IMR-90 (cell line): ENCODE data around the gene YPEL2. TPM values are rescaled to one million over a fixed set of nuclear protein-coding genes. Genes with fewer than 3 reads are reported as not detected.

Source experiments
- ATAC-seq: fragments of 200-7000 bp; cut with Tn5 transposase; 2 replicates; pipeline ENCODE4 v1.9.1; 2020; ENCODE audit warnings: low read depth, mild to moderate bottlenecking, moderate library complexity
- BruUV-seq: library from RNA; stranded (reverse); fragments of 400-500 nt; replicated peaks from 2 replicates; lab custom pipeline; 2021; lab: Mats Ljungman, UMichigan
- CTCF ChIA-PET: fragments of 300-600 bp; formaldehyde crosslinking; extraction: SDS; loops from one replicate; lab custom pipeline; 2021; ENCODE audit warnings: antibody characterized with exemption; lab: Yijun Ruan, JAX
- POLR2A ChIA-PET: fragments of 300-600 bp; sonication (Branson Sonifier 250); formaldehyde crosslinking; loops from one replicate; lab custom pipeline; 2022; ENCODE audit warnings: antibody characterized with exemption; ENCODE audit not compliant: unreplicated experiment; lab: Charles Lee
- DNase-seq: peaks from one replicate; pipeline ENCODE4 v3.0.0; 2013
- H2AFZ ChIP-seq: replicated peaks from 2 replicates; pipeline ENCODE3; 2013; ENCODE audit warnings: low read length, mild to moderate bottlenecking; ENCODE audit not compliant: poor library complexity
- H2AK5ac ChIP-seq: 2 replicates; pipeline ENCODE4 v1.6.1; 2013; ENCODE audit warnings: low read depth, low read length, inconsistent platforms
- H2AK9ac ChIP-seq: replicated peaks from 2 replicates; pipeline ENCODE3; 2013; ENCODE audit warnings: mild to moderate bottlenecking, low read depth, low read length, moderate library complexity; ENCODE audit not compliant: poor library complexity
- H2BK120ac ChIP-seq: 2 replicates; pipeline ENCODE4 v1.6.1; 2013; ENCODE audit warnings: low read depth, low read length, inconsistent platforms
- H2BK15ac ChIP-seq: 3 replicates; pipeline ENCODE4 v1.6.1; 2013; ENCODE audit warnings: low read depth, low read length, inconsistent platforms
- H2BK20ac ChIP-seq: 2 replicates; pipeline ENCODE4 v1.6.1; 2013; ENCODE audit warnings: low read depth, mild to moderate bottlenecking, inconsistent platforms, low read length, moderate library complexity
- H2BK5ac ChIP-seq: 2 replicates; pipeline ENCODE4 v1.6.1; 2013; ENCODE audit warnings: mild to moderate bottlenecking, low read depth, low read length, inconsistent platforms; ENCODE audit not compliant: poor library complexity, severe bottlenecking
- H3K14ac ChIP-seq: replicated peaks from 2 replicates; pipeline ENCODE4 v1.6.1; 2013; ENCODE audit warnings: low read depth, low read length, inconsistent platforms
- H3K18ac ChIP-seq: 2 replicates; pipeline ENCODE4 v1.6.1; 2013; ENCODE audit warnings: low read depth, low read length, control low read depth
- H3K23ac ChIP-seq: 2 replicates; pipeline ENCODE4 v1.6.1; 2013; ENCODE audit warnings: low read depth, low read length, inconsistent platforms
- H3K27ac ChIP-seq: 2 replicates; pipeline ENCODE4 v1.5.1; 2013; ENCODE audit warnings: mild to moderate bottlenecking, control low read depth, low read length; ENCODE audit not compliant: insufficient read depth
- H3K27me3 ChIP-seq: 2 replicates; pipeline ENCODE4 v1.6.1; 2013; ENCODE audit warnings: low read length; ENCODE audit not compliant: control insufficient read depth, insufficient read depth
- H3K36me3 ChIP-seq: 2 replicates; pipeline ENCODE4 v1.6.1; 2013; ENCODE audit warnings: low read length, mixed read lengths; ENCODE audit not compliant: control insufficient read depth, insufficient read depth
- H3K4ac ChIP-seq: 2 replicates; pipeline ENCODE4 v1.6.1; 2013; ENCODE audit warnings: low read depth, low read length, inconsistent platforms
- H3K4me1 ChIP-seq: 2 replicates; pipeline ENCODE4 v1.6.1; 2013; ENCODE audit warnings: low read length, mixed read lengths; ENCODE audit not compliant: control insufficient read depth, insufficient read depth
- H3K4me2 ChIP-seq: 2 replicates; pipeline ENCODE4 v1.6.1; 2013; ENCODE audit warnings: low read depth, mild to moderate bottlenecking, control low read depth, low read length, moderate library complexity
- H3K4me3 ChIP-seq: 2 replicates; pipeline ENCODE4 v1.5.1; 2013; ENCODE audit warnings: low read depth, mild to moderate bottlenecking, control low read depth, low read length, moderate library complexity; ENCODE audit not compliant: insufficient read depth
- H3K56ac ChIP-seq: 2 replicates; pipeline ENCODE4 v1.6.1; 2013; ENCODE audit warnings: low read length, inconsistent platforms; ENCODE audit not compliant: insufficient read depth; ENCODE audit errors: extremely low read depth
- H3K79me1 ChIP-seq, 2 experiments: 2 replicates each; pipeline ENCODE4 v1.6.1; 2013; ENCODE audit warnings: low read length in 2 of 2, inconsistent platforms in 1 of 2, low read depth in 1 of 2
- H3K9ac ChIP-seq: 2 replicates; pipeline ENCODE4 v1.6.1; 2013; ENCODE audit warnings: low read depth, low read length, control low read depth
- H3K9me1 ChIP-seq: 2 replicates; pipeline ENCODE4 v1.6.1; 2013; ENCODE audit warnings: low read length, inconsistent platforms; ENCODE audit not compliant: insufficient read depth
- H3K9me3 ChIP-seq: 2 replicates; pipeline ENCODE4 v1.6.1; 2013; ENCODE audit warnings: low read length; ENCODE audit not compliant: control insufficient read depth, insufficient read depth
- H4K20me1 ChIP-seq: 2 replicates; pipeline ENCODE4 v1.6.1; 2013; ENCODE audit warnings: low read length, inconsistent platforms; ENCODE audit not compliant: insufficient read depth
- H4K5ac ChIP-seq: 2 replicates; pipeline ENCODE4 v1.6.1; 2013; ENCODE audit warnings: mild to moderate bottlenecking, low read depth, low read length, control low read depth
- H4K8ac ChIP-seq, 2 experiments: 2 replicates each; pipeline ENCODE4 v1.6.1; 2013; ENCODE audit warnings: low read depth in 2 of 2, low read length in 2 of 2, control low read depth in 1 of 2, inconsistent platforms in 1 of 2
- H4K91ac ChIP-seq: 2 replicates; pipeline ENCODE4 v1.6.1; 2013; ENCODE audit warnings: low read depth, low read length, inconsistent platforms; ENCODE audit not compliant: insufficient read depth
- BHLHE40 ChIP-seq: fragments of 150-350 bp; IDR thresholded peaks from 2 replicates; pipeline ENCODE4 v1.6.1; 2016; ENCODE audit warnings: mild to moderate bottlenecking, low read depth, low read length
- CEBPB ChIP-seq: IDR thresholded peaks from 2 replicates; pipeline ENCODE4 v1.6.1; 2012; ENCODE audit warnings: low read depth, low read length, improper control_type of control experiment
- CHD1 ChIP-seq: IDR thresholded peaks from 2 replicates; pipeline ENCODE4 v1.6.1; 2012; ENCODE audit warnings: low read depth, low read length, improper control_type of control experiment
- FOS ChIP-seq: fragments of 150-350 bp; IDR thresholded peaks from 2 replicates; pipeline ENCODE4 v1.6.1; 2016; ENCODE audit warnings: low read depth, low read length
- MAFK ChIP-seq: IDR thresholded peaks from 2 replicates; pipeline ENCODE4 v1.6.1; 2012; ENCODE audit warnings: low read depth, low read length, improper control_type of control experiment
- MAZ ChIP-seq: IDR thresholded peaks from 2 replicates; pipeline ENCODE4 v1.6.1; 2012; ENCODE audit warnings: low read depth, mild to moderate bottlenecking, low read length, improper control_type of control experiment, moderate library complexity, borderline replicate concordance
- MXI1 ChIP-seq: IDR thresholded peaks from 2 replicates; pipeline ENCODE4 v1.6.1; 2012; ENCODE audit warnings: low read depth, mild to moderate bottlenecking, low read length, moderate library complexity, borderline replicate concordance
- NFE2L2 ChIP-seq: fragments of 150-350 bp; IDR thresholded peaks from 2 replicates; pipeline ENCODE4 v1.6.1; 2016; ENCODE audit warnings: low read depth, mild to moderate bottlenecking, low read length
- POLR2A ChIP-seq: IDR thresholded peaks from 2 replicates; pipeline ENCODE4 v1.6.1; 2012; ENCODE audit warnings: mild to moderate bottlenecking, low read depth, low read length
- RAD21 ChIP-seq: IDR thresholded peaks from 2 replicates; pipeline ENCODE4 v1.6.1; 2012; ENCODE audit warnings: low read length, improper control_type of control experiment
- RCOR1 ChIP-seq: IDR thresholded peaks from 2 replicates; pipeline ENCODE4 v1.6.1; 2012; ENCODE audit warnings: mild to moderate bottlenecking, low read length, improper control_type of control experiment; ENCODE audit not compliant: insufficient replicate concordance
- RFX5 ChIP-seq: IDR thresholded peaks from 2 replicates; pipeline ENCODE4 v1.8.0; 2012; ENCODE audit warnings: low read depth, mild to moderate bottlenecking, low read length, moderate library complexity
- SMC3 ChIP-seq: fragments of 150-350 bp; IDR thresholded peaks from 2 replicates; pipeline ENCODE4 v1.6.1; 2016; ENCODE audit warnings: low read depth, mild to moderate bottlenecking, antibody characterized with exemption, low read length, moderate library complexity
- WGBS, 2 experiments: methylation state at CpG; one replicate each; pipeline versions ENCODE4 v1.1.5 to v1.1.7; 2013; ENCODE audit warnings: missing lambda C conversion rate in 2 of 2; ENCODE audit not compliant: insufficient read length in 1 of 2; ENCODE audit errors: extremely low coverage in 2 of 2; 5-methylcytosine and 5-hydroxymethylcytosine counted together
- dilution Hi-C: fragments of 300-500 bp; cut with HindIII; formaldehyde crosslinking; loops from one replicate; pipeline ENCODE4 v1.14.3; 2018; ENCODE audit warnings: low sequenced_read_pairs; ENCODE audit not compliant: unreplicated experiment
- in situ Hi-C: fragments of 300-500 bp; cut with MboI; formaldehyde crosslinking; loops from 3 replicates; pipeline ENCODE4 v1.14.3; 2019; ENCODE audit warnings: low sequenced_read_pairs, inconsistent platforms, mixed read lengths
- intact Hi-C: fragments of 100-400 bp; cut with micrococcal nuclease; formaldehyde crosslinking; loops from 2 replicates; pipeline ENCODE4 v1.10.0; 2022
- polyA plus RNA-seq, 3 experiments: library from polyadenylated mRNA; depleted of rRNA; stranded (reverse); fragments of >200 nt; gene quantifications; 2 replicates each; pipeline ENCODE4 v1.2.3, GENCODE V29; 2012; ENCODE audit warnings: low replicate concordance in 1 of 3
- total RNA-seq: library from RNA; depleted of rRNA; stranded (reverse); fragments of >200 nt; gene quantifications from 2 replicates; pipeline ENCODE4 v1.2.3, GENCODE V29; 2012
- TF ChIP-seq, protein P1 (sequence below): fragments of 150-350 bp; IDR thresholded peaks from 2 replicates; pipeline ENCODE4 v1.6.1; 2017; ENCODE audit warnings: mild to moderate bottlenecking, antibody characterized with exemption, low read length, low read depth
- TF ChIP-seq, protein P2 (sequence below): fragments of 150-350 bp; IDR thresholded peaks from 2 replicates; pipeline ENCODE4 v1.6.1; 2016; ENCODE audit warnings: low read depth, mild to moderate bottlenecking, low read length, moderate library complexity, borderline replicate concordance
- TF ChIP-seq, protein P3 (sequence below): conservative IDR thresholded peaks from 2 replicates; pipeline ENCODE4 v1.5.1; 2012; ENCODE audit warnings: mild to moderate bottlenecking, low read depth, low read length, improper control_type of control experiment

YPEL2 gene
- total and polyA plus RNA-seq, 2 of the 4 experiments (the other 2 are of a cell fraction): 2.3 to 3.4 TPM

DNA sequence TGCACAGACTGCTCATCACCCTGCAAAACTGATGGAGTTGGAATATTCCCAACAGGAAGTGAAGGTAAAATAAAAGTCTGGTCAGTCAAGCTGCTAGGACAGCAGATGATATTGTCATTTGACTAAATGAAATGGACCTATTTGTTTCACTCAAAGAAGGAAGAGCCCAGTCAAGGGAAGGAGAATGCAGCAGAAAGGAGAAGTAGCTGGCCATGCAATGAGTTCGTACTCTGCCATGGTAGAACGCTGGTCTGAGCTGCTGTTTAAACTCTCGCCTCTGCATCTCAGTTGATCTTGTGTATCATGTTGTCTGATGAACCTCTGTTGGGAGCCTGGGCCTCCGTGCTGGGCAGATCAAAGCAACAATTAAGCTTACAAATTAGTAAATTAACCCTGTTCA is 15.6 kb upstream of the YPEL2 start:
- H3K27me3 ChIP-seq: peaks cover 3% of the 10 kb centered on the region; the same call in 1 of the 2 replicates
- no peak overlapping the region for H2BK20ac ChIP-seq
- H2AK5ac ChIP-seq: no peak overlapping the region
- in situ Hi-C loops: no loop called here
- H3K9me3 ChIP-seq: no peaks in the 10 kb centered on the region
- dilution Hi-C loops: no loop called here
- no peaks in the 10 kb centered on the region for H3K4me1 ChIP-seq
- H3K9me1 ChIP-seq: no peaks in the 10 kb centered on the region
- H3K9ac ChIP-seq: no peak overlapping the region
- 74% methylated on average over 3 of the region's 4 CpGs; no CpG with 5 or more reads in 1 of the 2 experiments for WGBS, 2 experiments
- TF ChIP-seq BHLHE40: no peak
- TF ChIP-seq FOS: no peak
- TF ChIP-seq MAFK: no peak
- TF ChIP-seq, protein P1, sequence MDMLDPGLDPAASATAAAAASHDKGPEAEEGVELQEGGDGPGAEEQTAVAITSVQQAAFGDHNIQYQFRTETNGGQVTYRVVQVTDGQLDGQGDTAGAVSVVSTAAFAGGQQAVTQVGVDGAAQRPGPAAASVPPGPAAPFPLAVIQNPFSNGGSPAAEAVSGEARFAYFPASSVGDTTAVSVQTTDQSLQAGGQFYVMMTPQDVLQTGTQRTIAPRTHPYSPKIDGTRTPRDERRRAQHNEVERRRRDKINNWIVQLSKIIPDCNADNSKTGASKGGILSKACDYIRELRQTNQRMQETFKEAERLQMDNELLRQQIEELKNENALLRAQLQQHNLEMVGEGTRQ: no peak
- TF ChIP-seq CHD1: no peak
- no peak for TF ChIP-seq NFE2L2
- TF ChIP-seq SMC3: no peak
- TF ChIP-seq CEBPB: no peak
- TF ChIP-seq MXI1: no peak
- TF ChIP-seq, protein P2, sequence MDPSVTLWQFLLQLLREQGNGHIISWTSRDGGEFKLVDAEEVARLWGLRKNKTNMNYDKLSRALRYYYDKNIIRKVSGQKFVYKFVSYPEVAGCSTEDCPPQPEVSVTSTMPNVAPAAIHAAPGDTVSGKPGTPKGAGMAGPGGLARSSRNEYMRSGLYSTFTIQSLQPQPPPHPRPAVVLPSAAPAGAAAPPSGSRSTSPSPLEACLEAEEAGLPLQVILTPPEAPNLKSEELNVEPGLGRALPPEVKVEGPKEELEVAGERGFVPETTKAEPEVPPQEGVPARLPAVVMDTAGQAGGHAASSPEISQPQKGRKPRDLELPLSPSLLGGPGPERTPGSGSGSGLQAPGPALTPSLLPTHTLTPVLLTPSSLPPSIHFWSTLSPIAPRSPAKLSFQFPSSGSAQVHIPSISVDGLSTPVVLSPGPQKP: no peak
- TF ChIP-seq RFX5: no peak
- no peak for TF ChIP-seq RCOR1
- TF ChIP-seq, protein P3, sequence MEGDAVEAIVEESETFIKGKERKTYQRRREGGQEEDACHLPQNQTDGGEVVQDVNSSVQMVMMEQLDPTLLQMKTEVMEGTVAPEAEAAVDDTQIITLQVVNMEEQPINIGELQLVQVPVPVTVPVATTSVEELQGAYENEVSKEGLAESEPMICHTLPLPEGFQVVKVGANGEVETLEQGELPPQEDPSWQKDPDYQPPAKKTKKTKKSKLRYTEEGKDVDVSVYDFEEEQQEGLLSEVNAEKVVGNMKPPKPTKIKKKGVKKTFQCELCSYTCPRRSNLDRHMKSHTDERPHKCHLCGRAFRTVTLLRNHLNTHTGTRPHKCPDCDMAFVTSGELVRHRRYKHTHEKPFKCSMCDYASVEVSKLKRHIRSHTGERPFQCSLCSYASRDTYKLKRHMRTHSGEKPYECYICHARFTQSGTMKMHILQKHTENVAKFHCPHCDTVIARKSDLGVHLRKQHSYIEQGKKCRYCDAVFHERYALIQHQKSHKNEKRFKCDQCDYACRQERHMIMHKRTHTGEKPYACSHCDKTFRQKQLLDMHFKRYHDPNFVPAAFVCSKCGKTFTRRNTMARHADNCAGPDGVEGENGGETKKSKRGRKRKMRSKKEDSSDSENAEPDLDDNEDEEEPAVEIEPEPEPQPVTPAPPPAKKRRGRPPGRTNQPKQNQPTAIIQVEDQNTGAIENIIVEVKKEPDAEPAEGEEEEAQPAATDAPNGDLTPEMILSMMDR: no peak
- no peak for TF ChIP-seq POLR2A
- no peak for TF ChIP-seq RAD21
- no peak for TF ChIP-seq MAZ
- H3K23ac ChIP-seq: no peak overlapping the region
- H3K56ac ChIP-seq: no peak overlapping the region
- no peak overlapping the region for H2AFZ ChIP-seq
- no peak overlapping the region for H3K4me3 ChIP-seq
- H4K5ac ChIP-seq: no peak overlapping the region
- no peak overlapping the region for H3K18ac ChIP-seq
- no peak overlapping the region for H4K91ac ChIP-seq
- no peak overlapping the region for H3K4me2 ChIP-seq
- POLR2A ChIA-PET: no interaction called here
- no peak overlapping the region for H2BK120ac ChIP-seq
- ATAC-seq (no peak), DNase-seq (no peak)
- BruUV-seq: no TSS peak
- no peak overlapping the region for H4K8ac ChIP-seq
- intact Hi-C loops: loop anchor here (10.0 kb wide), 1 partner anchor 719 kb away; no protein-coding TSS in a partner anchor
- no peaks in the 10 kb centered on the region for H3K36me3 ChIP-seq
- no peak overlapping the region for H3K14ac ChIP-seq
- no peak overlapping the region for H2AK9ac ChIP-seq
- no peak overlapping the region for H3K27ac ChIP-seq
- H2BK15ac ChIP-seq: no peak overlapping the region
- no peaks in the 10 kb centered on the region for H4K20me1 ChIP-seq
- CTCF ChIA-PET: interaction anchor here (0.7 to 1.9 kb wide), 2 partner anchors 19 to 126 kb away, joined by 6 to 7 read pairs; no protein-coding TSS in a partner anchor
- H3K79me1 ChIP-seq: no peaks in the 10 kb centered on the region
- H2BK5ac ChIP-seq: no peak overlapping the region
- H3K4ac ChIP-seq: no peak overlapping the region
